Measurements from ENCODE around the gene SLC35F3.

The SLC35F3 gene

GRCh38 chr1:234217316-234217840, 312.9 kb downstream of the SLC35F3 start:
- H3K27me3 ChIP-seq (replicated peaks in 2 of 5; ENCODE audit: control insufficient read depth in 4 of 5, insufficient read depth in 5 of 5, low read length in 4 of 5), result peaks cover 0 to 25% (median 10%) of the 10 kb centered on the region in 5 experiments
- WGBS (ENCODE audit: insufficient coverage), result 92% methylated on average over 3 of the region's 4 CpGs
- no peak overlapping the region for H3K27ac ChIP-seq (ENCODE audit: insufficient read depth in 1 of 2, low read depth in 1 of 2, low read length in 2 of 2, poor library complexity in 1 of 2, severe bottlenecking in 2 of 2)
- CTCF ChIA-PET, result interaction anchor here (1.3 kb wide), 2 partner anchors 13 to 93 kb away, joined by 3 to 7 read pairs; no protein-coding TSS in a partner anchor
- peaks cover 5 to 28% (median 15%) of the 10 kb centered on the region in 4 experiments for H3K4me1 ChIP-seq (ENCODE audit: control extremely low read depth in 1 of 4, control insufficient read depth in 4 of 4, insufficient read depth in 4 of 4, low read length in 3 of 4)
- POLR2A ChIA-PET, result no interaction called here
- no peak overlapping the region for H3K4me3 ChIP-seq (ENCODE audit: control insufficient read depth in 1 of 7, extremely low read depth in 1 of 7, insufficient read depth in 4 of 7, low read depth in 2 of 7, low read length in 6 of 7)
- DNase-seq, result no peak
- no peaks in the 10 kb centered on the region for H3K9me3 ChIP-seq (ENCODE audit: control extremely low read depth in 1 of 5, control insufficient read depth in 4 of 5, insufficient read depth in 2 of 5, low read depth in 1 of 5, low read length in 4 of 5)
- H3K36me3 ChIP-seq (ENCODE audit: control insufficient read depth in 4 of 4, insufficient read depth in 4 of 4, low read length in 3 of 4), result no peaks in the 10 kb centered on the region

- no peak for DNase-seq
- Histone ChIP-seq H3K9me3 (ENCODE audit: control extremely low read depth in 1 of 5, control insufficient read depth in 4 of 5, insufficient read depth in 2 of 5, low read depth in 1 of 5, low read length in 4 of 5) (no peaks in the 10 kb centered on the region), H3K36me3 (ENCODE audit: control insufficient read depth in 4 of 4, insufficient read depth in 4 of 4, low read length in 3 of 4) (no peaks in the 10 kb centered on the region), H3K4me1 (ENCODE audit: control extremely low read depth in 1 of 4, control insufficient read depth in 4 of 4, insufficient read depth in 4 of 4, low read length in 3 of 4) (peaks cover 5 to 26% (median 14%) of the 10 kb centered on the region in 4 experiments), H3K27me3 (replicated peaks in 2 of 5; ENCODE audit: control insufficient read depth in 4 of 5, insufficient read depth in 5 of 5, low read length in 4 of 5) (peaks cover 0 to 25% (median 10%) of the 10 kb centered on the region in 5 experiments), H3K27ac (ENCODE audit: insufficient read depth in 1 of 2, low read depth in 1 of 2, low read length in 2 of 2, poor library complexity in 1 of 2, severe bottlenecking in 2 of 2) (no peak overlapping the region), H3K4me3 (ENCODE audit: control insufficient read depth in 1 of 7, extremely low read depth in 1 of 7, insufficient read depth in 4 of 7, low read depth in 2 of 7, low read length in 6 of 7) (no peak overlapping the region)
- ChIA-PET CTCF (interaction anchor here (1.3 kb wide), 1 partner anchor 92 kb away, joined by 3 read pairs; no protein-coding TSS in a partner anchor), POLR2A (no interaction called here)
- 100% methylated on average over 1 of the region's 3 CpGs for WGBS (ENCODE audit: insufficient coverage)
Measured at GRCh38 chr1:234218078-234218477, 313.6 kb downstream of the SLC35F3 start.

- Histone ChIP-seq H3K27ac (ENCODE audit: insufficient read depth in 1 of 2, low read depth in 1 of 2, low read length in 2 of 2, poor library complexity in 1 of 2, severe bottlenecking in 2 of 2) (no peak overlapping the region), H3K27me3 (replicated peaks in 2 of 5; ENCODE audit: control insufficient read depth in 4 of 5, insufficient read depth in 5 of 5, low read length in 4 of 5) (peaks cover 0 to 22% (median 10%) of the 10 kb centered on the region in 5 experiments), H3K36me3 (ENCODE audit: control insufficient read depth in 4 of 4, insufficient read depth in 4 of 4, low read length in 3 of 4) (no peaks in the 10 kb centered on the region), H3K4me1 (ENCODE audit: control extremely low read depth in 1 of 4, control insufficient read depth in 4 of 4, insufficient read depth in 4 of 4, low read length in 3 of 4) (peaks cover 0 to 10% (median 2%) of the 10 kb centered on the region in 4 experiments), H3K4me3 (ENCODE audit: control insufficient read depth in 1 of 7, extremely low read depth in 1 of 7, insufficient read depth in 4 of 7, low read depth in 2 of 7, low read length in 6 of 7) (no peak overlapping the region), H3K9me3 (ENCODE audit: control extremely low read depth in 1 of 5, control insufficient read depth in 4 of 5, insufficient read depth in 2 of 5, low read depth in 1 of 5, low read length in 4 of 5) (no peaks in the 10 kb centered on the region)
- 93% methylated on average over 8 of the region's 9 CpGs for WGBS (ENCODE audit: insufficient coverage)
- ChIA-PET POLR2A (no interaction called here), CTCF (interaction anchor here (2.0 kb wide), 1 partner anchor 10 kb away, joined by 5 read pairs; no protein-coding TSS in a partner anchor)
- no peak for DNase-seq
Measured at GRCh38 chr1:234219711-234220110, 315.2 kb downstream of the SLC35F3 start.

GRCh38 chr1:234221601-234222000, 317.1 kb downstream of the SLC35F3 start:
- H3K4me1 ChIP-seq (ENCODE audit: control extremely low read depth in 1 of 4, control insufficient read depth in 4 of 4, insufficient read depth in 4 of 4, low read length in 3 of 4), result peaks cover 0 to 4% (median 0%) of the 10 kb centered on the region in 4 experiments
- ChIA-PET CTCF (interaction anchor here (0.7 to 1.4 kb wide), 4 partner anchors 8 to 97 kb away, joined by 3 to 6 read pairs (median 4); no protein-coding TSS in a partner anchor), POLR2A (no interaction called here)
- no peak overlapping the region for H3K27ac ChIP-seq (ENCODE audit: insufficient read depth in 1 of 2, low read depth in 1 of 2, low read length in 2 of 2, poor library complexity in 1 of 2, severe bottlenecking in 2 of 2)
- WGBS (ENCODE audit: insufficient coverage), result 100% methylated on average over 2 of the region's 2 CpGs
- no peaks in the 10 kb centered on the region for H3K9me3 ChIP-seq (ENCODE audit: control extremely low read depth in 1 of 5, control insufficient read depth in 4 of 5, insufficient read depth in 2 of 5, low read depth in 1 of 5, low read length in 4 of 5)
- H3K36me3 ChIP-seq (ENCODE audit: control insufficient read depth in 4 of 4, insufficient read depth in 4 of 4, low read length in 3 of 4), result no peaks in the 10 kb centered on the region
- H3K27me3 ChIP-seq (replicated peaks in 2 of 5; ENCODE audit: control insufficient read depth in 4 of 5, insufficient read depth in 5 of 5, low read length in 4 of 5), result peaks cover 0 to 6% (median 0%) of the 10 kb centered on the region in 5 experiments
- no peak overlapping the region for H3K4me3 ChIP-seq (ENCODE audit: control insufficient read depth in 1 of 7, extremely low read depth in 1 of 7, insufficient read depth in 4 of 7, low read depth in 2 of 7, low read length in 6 of 7)
- DNase-seq, result no peak

GRCh38 chr1:234222561-234223280, 318.2 kb downstream of the SLC35F3 start:
- no peaks in the 10 kb centered on the region for H3K9me3 ChIP-seq (ENCODE audit: control extremely low read depth in 1 of 5, control insufficient read depth in 4 of 5, insufficient read depth in 2 of 5, low read depth in 1 of 5, low read length in 4 of 5)

GRCh38 chr1:234226113-234226818, 321.8 kb downstream of the SLC35F3 start:
- ChIA-PET CTCF (interaction anchor here (0.6 kb wide), 1 partner anchor 13 kb away, joined by 3 read pairs; no protein-coding TSS in a partner anchor), POLR2A (no interaction called here)
- no peaks in the 10 kb centered on the region for H3K36me3 ChIP-seq (ENCODE audit: control insufficient read depth in 4 of 4, insufficient read depth in 4 of 4, low read length in 3 of 4)
- H3K4me1 ChIP-seq (ENCODE audit: control extremely low read depth in 1 of 4, control insufficient read depth in 4 of 4, insufficient read depth in 4 of 4, low read length in 3 of 4), result peaks cover 5 to 17% (median 11%) of the 10 kb centered on the region in 4 experiments
- no peak overlapping the region for H3K4me3 ChIP-seq (ENCODE audit: control insufficient read depth in 1 of 7, extremely low read depth in 1 of 7, insufficient read depth in 4 of 7, low read depth in 2 of 7, low read length in 6 of 7)
- H3K27ac ChIP-seq (ENCODE audit: insufficient read depth in 1 of 2, low read depth in 1 of 2, low read length in 2 of 2, poor library complexity in 1 of 2, severe bottlenecking in 2 of 2), result no peak overlapping the region
- WGBS (ENCODE audit: insufficient coverage), result 96% methylated on average over 4 of the region's 5 CpGs
- H3K9me3 ChIP-seq (ENCODE audit: control extremely low read depth in 1 of 5, control insufficient read depth in 4 of 5, insufficient read depth in 2 of 5, low read depth in 1 of 5, low read length in 4 of 5), result no peaks in the 10 kb centered on the region
- no peak for DNase-seq
- H3K27me3 ChIP-seq (replicated peaks in 2 of 5; ENCODE audit: control insufficient read depth in 4 of 5, insufficient read depth in 5 of 5, low read length in 4 of 5), result peaks cover 0 to 4% (median 0%) of the 10 kb centered on the region in 5 experiments

More at GRCh38 chr1:234222561-234223280, 318.2 kb downstream of the SLC35F3 start:
- CTCF ChIA-PET, result interaction anchor here (0.9 to 1.6 kb wide), 5 partner anchors 9 to 98 kb away, joined by 3 to 5 read pairs (median 3); no protein-coding TSS in a partner anchor
- no peak overlapping the region for H3K27ac ChIP-seq (ENCODE audit: insufficient read depth in 1 of 2, low read depth in 1 of 2, low read length in 2 of 2, poor library complexity in 1 of 2, severe bottlenecking in 2 of 2)
- DNase-seq, result no peak
- H3K4me3 ChIP-seq (ENCODE audit: control insufficient read depth in 1 of 7, extremely low read depth in 1 of 7, insufficient read depth in 4 of 7, low read depth in 2 of 7, low read length in 6 of 7), result no peak overlapping the region
- H3K27me3 ChIP-seq (replicated peaks in 2 of 5; ENCODE audit: control insufficient read depth in 4 of 5, insufficient read depth in 5 of 5, low read length in 4 of 5), result peaks cover 0 to 6% (median 0%) of the 10 kb centered on the region in 5 experiments
- H3K4me1 ChIP-seq (ENCODE audit: control extremely low read depth in 1 of 4, control insufficient read depth in 4 of 4, insufficient read depth in 4 of 4, low read length in 3 of 4), result peaks cover 0 to 1% (median 0%) of the 10 kb centered on the region in 4 experiments
- WGBS (ENCODE audit: insufficient coverage), result 100% methylated on average over 3 of the region's 6 CpGs
- no peaks in the 10 kb centered on the region for H3K36me3 ChIP-seq (ENCODE audit: control insufficient read depth in 4 of 4, insufficient read depth in 4 of 4, low read length in 3 of 4)
- POLR2A ChIA-PET, result no interaction called here

Data from common myeloid progenitor, CD34-positive (primary cell).